SK-N-SH (cell line): ENCODE measurements around the gene ROPN1. TPM values are rescaled to one million over a fixed set of nuclear protein-coding genes. Genes with fewer than 3 reads are reported as not detected.
"Not testable (repeated sequence)": the region's sequence is repeated elsewhere in the genome, so short reads cannot be mapped to it uniquely, and the experiment has no call there.

Source experiments
- CTCF ChIA-PET: fragments of 300-600, 350-600 bp; formaldehyde crosslinking; extraction: SDS; loops from one replicate; lab custom pipeline; 2021; lab: Yijun Ruan, JAX
- POLR2A ChIA-PET: fragments of 350-600 bp; sonication (Branson Sonifier 250); formaldehyde crosslinking; extraction: SDS; loops from one replicate; lab custom pipeline; 2020; ENCODE audit warnings: antibody characterized with exemption, inconsistent platforms; lab: Yijun Ruan, JAX
- DNase-seq: peaks from one replicate; pipeline ENCODE4 v3.0.0; 2012
- H2AFZ ChIP-seq: fragments of 200-600 bp; sonication (generic); 2 replicates; pipeline ENCODE4 v1.8.1; 2016; ENCODE audit warnings: antibody characterized with exemption, mild to moderate bottlenecking, low read depth
- H3F3A ChIP-seq: fragments of 200-600 bp; sonication (generic); replicated peaks from 2 replicates; pipeline ENCODE3; 2016; ENCODE audit warnings: antibody characterized with exemption, mild to moderate bottlenecking; ENCODE audit not compliant: insufficient read depth
- H3K27ac ChIP-seq, 2 experiments: fragments of 200-500 bp in 1 of 2; fragments of 200-600 bp in 1 of 2; sonication (Bioruptor generic) in 1 of 2; sonication (generic), shearing (Covaris generic) in 1 of 2; 2 replicates each; pipeline versions ENCODE4 v1.5.1 to v1.6.1; 2014 to 2016; ENCODE audit warnings: low read depth in 2 of 2, inconsistent platforms in 1 of 2, low read length in 1 of 2, mild to moderate bottlenecking in 1 of 2, mixed read lengths in 1 of 2
- H3K27me3 ChIP-seq: fragments of 200-600 bp; sonication (generic), shearing (Covaris generic); 2 replicates; pipeline ENCODE4 v1.6.1; 2016; ENCODE audit warnings: mixed run types; ENCODE audit not compliant: insufficient read depth
- H3K36me3 ChIP-seq, 2 experiments: fragments of 200-500 bp in 1 of 2; fragments of 200-600 bp in 1 of 2; sonication (Bioruptor generic) in 1 of 2; sonication (generic) in 1 of 2; replicated peaks in 1 of 2; 2 replicates each; pipeline versions ENCODE3 to v1.5.1; 2014 to 2016; ENCODE audit warnings: low read length in 1 of 2, mild to moderate bottlenecking in 1 of 2; ENCODE audit not compliant: insufficient read depth in 2 of 2, control insufficient read depth in 1 of 2
- H3K4me1 ChIP-seq, 2 experiments: fragments of 200-500 bp in 1 of 2; fragments of 200-600 bp in 1 of 2; sonication (Bioruptor generic) in 1 of 2; sonication (generic), shearing (Covaris generic) in 1 of 2; 2 replicates each; pipeline versions ENCODE4 v1.5.1 to v1.6.1; 2014 to 2016; ENCODE audit warnings: low read depth in 1 of 2, low read length in 1 of 2, mixed run types in 1 of 2; ENCODE audit not compliant: insufficient read depth in 2 of 2, control insufficient read depth in 1 of 2
- H3K4me2 ChIP-seq: fragments of 200-600 bp; sonication (generic), shearing (Covaris generic); 2 replicates; pipeline ENCODE4 v1.6.1; 2017; ENCODE audit warnings: mixed run types
- H3K4me3 ChIP-seq, 2 experiments: fragments of 200-500 bp in 1 of 2; fragments of 200-600 bp in 1 of 2; sonication (Bioruptor generic) in 1 of 2; sonication (generic), shearing (Covaris generic) in 1 of 2; 2 replicates each; pipeline versions ENCODE4 v1.5.1 to v1.8.1; 2014 to 2016; ENCODE audit warnings: low read depth in 2 of 2, inconsistent platforms in 1 of 2, low read length in 1 of 2, mild to moderate bottlenecking in 1 of 2, mixed read lengths in 1 of 2, moderate library complexity in 1 of 2
- H3K79me2 ChIP-seq: fragments of 200-600 bp; sonication (generic); 2 replicates; pipeline ENCODE4 v1.8.1; 2017; ENCODE audit warnings: mild to moderate bottlenecking; ENCODE audit not compliant: insufficient read depth
- H3K9ac ChIP-seq: fragments of 200-600 bp; sonication (generic); 2 replicates; pipeline ENCODE4 v1.6.1; 2017; ENCODE audit warnings: mixed run types
- H3K9me2 ChIP-seq: fragments of 200-600 bp; sonication (generic); 2 replicates; pipeline ENCODE4 v1.6.1; 2017; ENCODE audit warnings: mixed run types
- H3K9me3 ChIP-seq: fragments of 200-600 bp; sonication (generic); 2 replicates; pipeline ENCODE4 v1.6.1; 2017; ENCODE audit warnings: mixed run types, mild to moderate bottlenecking, moderate library complexity
- H4K20me1 ChIP-seq: fragments of 200-600 bp; sonication (generic); 2 replicates; pipeline ENCODE4 v1.6.1; 2017; ENCODE audit warnings: mild to moderate bottlenecking, mixed run types; ENCODE audit not compliant: insufficient read depth
- JUND ChIP-seq: IDR thresholded peaks from 2 replicates; pipeline ENCODE4 v1.4.0; 2012
- MEF2A ChIP-seq: IDR thresholded peaks from 2 replicates; pipeline ENCODE4 v1.4.0; 2012; ENCODE audit warnings: low read depth, borderline replicate concordance
- NRF1 ChIP-seq: IDR thresholded peaks from 2 replicates; pipeline ENCODE4 v1.6.1; 2012; ENCODE audit warnings: low read depth, mild to moderate bottlenecking, low read length
- RAD21 ChIP-seq: IDR thresholded peaks from 2 replicates; pipeline ENCODE4 v1.6.1; 2012; ENCODE audit warnings: mild to moderate bottlenecking, low read length
- RFX5 ChIP-seq: IDR thresholded peaks from 2 replicates; pipeline ENCODE4 v1.6.1; 2012; ENCODE audit warnings: mild to moderate bottlenecking, improper control_type of control experiment, low read length
- SMC3 ChIP-seq: IDR thresholded peaks from 2 replicates; pipeline ENCODE4 v1.6.1; 2012; ENCODE audit warnings: low read depth, low read length, improper control_type of control experiment
- WGBS: methylation state at CpG from one replicate; pipeline ENCODE4 v1.1.6; 2017; ENCODE audit warnings: low lambda C conversion rate; 5-methylcytosine and 5-hydroxymethylcytosine counted together
- polyA plus RNA-seq, 3 experiments: library from polyadenylated mRNA; depleted of rRNA; stranded (reverse); fragments of >200 nt; gene quantifications; 2 replicates each; pipeline ENCODE4 v1.2.3, GENCODE V29; 2012
- TF ChIP-seq, protein P1 (sequence below): IDR thresholded peaks from 2 replicates; pipeline ENCODE4 v1.4.0; 2012; ENCODE audit warnings: low read depth, borderline replicate concordance
- TF ChIP-seq, protein P2 (sequence below): IDR thresholded peaks from 2 replicates; pipeline ENCODE4 v1.4.0; 2012; ENCODE audit warnings: low read depth
- TF ChIP-seq, protein P3 (sequence below): fragments of 200-600 bp; sonication (generic); IDR thresholded peaks from 2 replicates; pipeline ENCODE4 v1.6.1; 2017; ENCODE audit warnings: antibody characterized with exemption, mild to moderate bottlenecking, moderate library complexity

ROPN1 gene
- polyA plus RNA-seq, 1 of the 3 experiments (the other 2 are of a cell fraction), result 0.05 TPM

DNA sequence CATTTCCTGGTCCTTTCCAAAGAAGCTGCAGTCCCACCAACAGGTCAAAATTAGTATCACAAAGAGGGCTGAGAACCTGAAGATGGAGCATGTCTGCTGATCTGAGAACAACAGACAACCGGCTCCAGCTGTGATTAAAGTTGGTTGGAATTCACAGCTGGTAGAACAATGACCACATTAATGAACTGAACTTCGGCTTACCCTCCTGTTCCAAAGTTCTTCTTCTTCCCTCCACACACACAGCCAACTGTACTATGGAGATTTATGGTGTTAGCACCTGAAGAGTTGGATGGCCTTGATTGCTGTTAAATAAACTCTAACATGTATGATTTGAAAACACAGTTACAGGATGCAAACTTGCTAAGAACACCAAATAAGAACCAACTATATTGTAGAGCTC is 27.4 kb upstream of the ROPN1 start:
- 69% methylated on average over 2 of the region's 2 CpGs for WGBS
- H4K20me1 ChIP-seq, result no peaks in the 10 kb centered on the region
- POLR2A ChIA-PET, result no interaction called here

DNA sequence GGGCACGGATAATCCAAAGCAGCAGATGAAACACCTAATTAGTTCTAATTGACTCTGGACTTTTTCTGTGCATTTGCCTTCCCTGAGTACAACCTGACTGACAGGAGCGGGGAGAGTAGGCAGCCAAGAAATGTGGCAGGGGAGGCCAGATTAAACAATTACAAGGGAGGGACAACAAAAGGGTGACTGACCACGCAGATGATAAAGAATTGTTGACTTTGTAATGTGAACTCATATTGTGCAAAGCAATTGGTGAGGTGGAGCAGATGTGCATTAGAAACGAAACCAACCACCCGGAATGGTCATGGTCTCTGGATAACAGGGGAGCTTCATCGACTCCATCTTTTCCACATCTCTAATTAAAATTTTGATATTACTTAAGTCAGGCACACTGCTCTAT is 25.6 kb upstream of the ROPN1 start:
- DNase-seq, H3K9ac ChIP-seq, H3K4me1 ChIP-seq, H3K4me3 ChIP-seq, H3F3A ChIP-seq, H3K4me2 ChIP-seq, H3K9me3 ChIP-seq, H3K9me2 ChIP-seq, H4K20me1 ChIP-seq, H3K27ac ChIP-seq, H2AFZ ChIP-seq, POLR2A ChIA-PET, H3K27me3 ChIP-seq, H3K79me2 ChIP-seq, H3K36me3 ChIP-seq: not testable (repeated sequence)
- WGBS, result 79% methylated on average over 6 of the region's 6 CpGs
- CTCF ChIA-PET, result interaction anchor here (0.7 to 7.7 kb wide), 13 partner anchors 9 to 543 kb away, joined by 3 to 97 read pairs (median 10); partner anchors contain the start of gene KALRN

More for the DNA sequence above, 27.4 kb upstream of the ROPN1 start:
- CTCF ChIA-PET, result interaction anchor here (1.1 to 7.7 kb wide), 5 partner anchors 14 to 540 kb away, joined by 3 to 97 read pairs (median 6); partner anchors contain the start of gene KALRN
- no peaks in the 10 kb centered on the region for H3K9me2 ChIP-seq
- no peaks in the 10 kb centered on the region for H3K36me3 ChIP-seq
- peaks cover 0 to 5% of the 10 kb centered on the region in 2 experiments; a peak in 1 of 4 replicates for H3K4me1 ChIP-seq
- no peak overlapping the region for H2AFZ ChIP-seq
- no peak overlapping the region for H3K4me3 ChIP-seq
- H3K9ac ChIP-seq, result no peak overlapping the region
- no peaks in the 10 kb centered on the region for H3F3A ChIP-seq
- no peak overlapping the region for H3K27ac ChIP-seq
- H3K79me2 ChIP-seq, result no peaks in the 10 kb centered on the region
- no peak for TF ChIP-seq JUND
- no peak for TF ChIP-seq NRF1
- no peak for TF ChIP-seq MEF2A
- TF ChIP-seq RAD21, result no peak
- TF ChIP-seq, protein P1, sequence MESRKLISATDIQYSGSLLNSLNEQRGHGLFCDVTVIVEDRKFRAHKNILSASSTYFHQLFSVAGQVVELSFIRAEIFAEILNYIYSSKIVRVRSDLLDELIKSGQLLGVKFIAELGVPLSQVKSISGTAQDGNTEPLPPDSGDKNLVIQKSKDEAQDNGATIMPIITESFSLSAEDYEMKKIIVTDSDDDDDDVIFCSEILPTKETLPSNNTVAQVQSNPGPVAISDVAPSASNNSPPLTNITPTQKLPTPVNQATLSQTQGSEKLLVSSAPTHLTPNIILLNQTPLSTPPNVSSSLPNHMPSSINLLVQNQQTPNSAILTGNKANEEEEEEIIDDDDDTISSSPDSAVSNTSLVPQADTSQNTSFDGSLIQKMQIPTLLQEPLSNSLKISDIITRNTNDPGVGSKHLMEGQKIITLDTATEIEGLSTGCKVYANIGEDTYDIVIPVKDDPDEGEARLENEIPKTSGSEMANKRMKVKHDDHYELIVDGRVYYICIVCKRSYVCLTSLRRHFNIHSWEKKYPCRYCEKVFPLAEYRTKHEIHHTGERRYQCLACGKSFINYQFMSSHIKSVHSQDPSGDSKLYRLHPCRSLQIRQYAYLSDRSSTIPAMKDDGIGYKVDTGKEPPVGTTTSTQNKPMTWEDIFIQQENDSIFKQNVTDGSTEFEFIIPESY, result no peak
- TF ChIP-seq, protein P2, sequence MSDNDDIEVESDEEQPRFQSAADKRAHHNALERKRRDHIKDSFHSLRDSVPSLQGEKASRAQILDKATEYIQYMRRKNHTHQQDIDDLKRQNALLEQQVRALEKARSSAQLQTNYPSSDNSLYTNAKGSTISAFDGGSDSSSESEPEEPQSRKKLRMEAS, result no peak
- TF ChIP-seq SMC3, result no peak
- TF ChIP-seq RFX5, result no peak
- H3K27me3 ChIP-seq, result no peaks in the 10 kb centered on the region
- no peak overlapping the region for H3K4me2 ChIP-seq
- H3K9me3 ChIP-seq, result no peaks in the 10 kb centered on the region
- no peak for DNase-seq

DNA sequence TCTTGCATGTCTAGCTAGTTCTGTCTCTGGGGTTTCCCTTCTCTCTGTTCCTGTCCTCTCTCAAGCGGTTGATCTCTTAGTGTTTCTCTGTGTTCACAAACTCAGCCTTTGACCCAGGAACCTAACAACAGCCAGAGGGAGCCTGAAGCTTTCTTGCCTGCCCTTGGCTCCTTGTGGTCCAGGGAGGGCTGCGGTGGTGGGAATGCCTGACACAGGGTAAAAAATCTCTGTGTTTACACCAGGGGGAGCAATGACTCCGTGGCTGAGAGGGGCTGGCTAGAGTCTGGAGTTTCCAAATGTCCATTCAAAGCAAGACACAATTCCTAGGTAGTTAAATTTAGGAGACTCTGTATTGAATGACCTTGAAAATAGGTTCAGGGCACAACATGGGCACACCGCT is 24.6 kb upstream of the ROPN1 start:
- H3K79me2 ChIP-seq, H3K4me1 ChIP-seq, H3K4me3 ChIP-seq, H3K4me2 ChIP-seq, H3K36me3 ChIP-seq, H3F3A ChIP-seq, H2AFZ ChIP-seq, H3K9me2 ChIP-seq, H3K9me3 ChIP-seq, H3K9ac ChIP-seq, H4K20me1 ChIP-seq, H3K27me3 ChIP-seq: not testable (repeated sequence)
- 28% methylated on average over 4 of the region's 4 CpGs for WGBS
- H3K27ac ChIP-seq, result peak overlapping the region in 1 of 2 experiments; percentile 60; a peak in 2 of 4 replicates
- ChIA-PET POLR2A (interaction anchor here (1.4 kb wide), 1 partner anchor 17 kb away, joined by 4 read pairs; the partner anchor contains the start of gene KALRN), CTCF (interaction anchor here (0.7 to 7.7 kb wide), 34 partner anchors 10 to 546 kb away, joined by 3 to 97 read pairs (median 4); partner anchors contain the start of gene KALRN)
- DNase-seq, result peak; percentile 50
- TF ChIP-seq RAD21 (peak; percentile 77), SMC3 (peak; percentile 80)
- TF ChIP-seq, protein P3, sequence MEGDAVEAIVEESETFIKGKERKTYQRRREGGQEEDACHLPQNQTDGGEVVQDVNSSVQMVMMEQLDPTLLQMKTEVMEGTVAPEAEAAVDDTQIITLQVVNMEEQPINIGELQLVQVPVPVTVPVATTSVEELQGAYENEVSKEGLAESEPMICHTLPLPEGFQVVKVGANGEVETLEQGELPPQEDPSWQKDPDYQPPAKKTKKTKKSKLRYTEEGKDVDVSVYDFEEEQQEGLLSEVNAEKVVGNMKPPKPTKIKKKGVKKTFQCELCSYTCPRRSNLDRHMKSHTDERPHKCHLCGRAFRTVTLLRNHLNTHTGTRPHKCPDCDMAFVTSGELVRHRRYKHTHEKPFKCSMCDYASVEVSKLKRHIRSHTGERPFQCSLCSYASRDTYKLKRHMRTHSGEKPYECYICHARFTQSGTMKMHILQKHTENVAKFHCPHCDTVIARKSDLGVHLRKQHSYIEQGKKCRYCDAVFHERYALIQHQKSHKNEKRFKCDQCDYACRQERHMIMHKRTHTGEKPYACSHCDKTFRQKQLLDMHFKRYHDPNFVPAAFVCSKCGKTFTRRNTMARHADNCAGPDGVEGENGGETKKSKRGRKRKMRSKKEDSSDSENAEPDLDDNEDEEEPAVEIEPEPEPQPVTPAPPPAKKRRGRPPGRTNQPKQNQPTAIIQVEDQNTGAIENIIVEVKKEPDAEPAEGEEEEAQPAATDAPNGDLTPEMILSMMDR, result peak; percentile 66
